Limb (tissue), 2 donors: ENCODE results near the gene ARID4A.
"Not testable (repeated sequence)": the region's sequence is repeated elsewhere in the genome, so short reads cannot be mapped to it uniquely, and the experiment has no call there.

Experiments
- DNase-seq, 2 donors: peaks; one replicate each; pipeline ENCODE4 v3.0.0-alpha.2; 2016; ENCODE audit errors: extremely low spot score in 2 of 2

ARID4A gene

DNA sequence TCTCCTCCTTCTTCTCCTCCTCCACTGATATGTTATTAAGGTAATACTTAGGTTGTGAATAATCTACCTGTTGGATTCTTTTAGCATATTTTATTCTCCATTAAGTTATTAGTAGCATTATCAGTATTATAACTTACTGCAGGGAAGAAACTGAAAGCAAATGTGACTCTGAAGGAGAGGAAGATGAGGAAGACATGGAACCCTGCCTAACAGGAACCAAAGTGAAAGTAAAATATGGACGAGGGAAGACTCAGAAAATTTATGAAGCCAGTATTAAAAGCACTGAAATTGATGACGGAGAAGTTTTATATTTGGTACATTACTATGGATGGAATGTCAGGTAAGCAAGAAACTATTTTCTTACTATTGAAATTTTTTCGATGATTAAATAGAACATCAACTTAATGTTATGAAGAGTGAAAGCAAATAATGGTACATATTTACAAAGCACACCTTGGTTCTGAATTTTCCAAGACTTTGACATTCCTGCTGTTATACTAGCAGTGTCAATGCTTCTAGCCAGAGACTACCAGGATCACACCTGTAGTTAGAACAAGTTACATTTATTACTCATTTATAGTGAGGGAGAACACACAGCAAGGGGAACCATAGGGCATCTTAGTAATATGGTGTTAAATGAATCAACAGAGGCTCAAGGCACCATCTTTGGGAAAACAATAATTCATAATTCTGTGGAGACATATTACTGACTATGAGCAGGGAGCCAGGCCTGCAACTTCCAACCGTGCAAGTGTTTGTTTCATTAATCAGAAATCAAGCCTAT is 55.4 kb downstream of the ARID4A start:
- no peak for DNase-seq

DNA sequence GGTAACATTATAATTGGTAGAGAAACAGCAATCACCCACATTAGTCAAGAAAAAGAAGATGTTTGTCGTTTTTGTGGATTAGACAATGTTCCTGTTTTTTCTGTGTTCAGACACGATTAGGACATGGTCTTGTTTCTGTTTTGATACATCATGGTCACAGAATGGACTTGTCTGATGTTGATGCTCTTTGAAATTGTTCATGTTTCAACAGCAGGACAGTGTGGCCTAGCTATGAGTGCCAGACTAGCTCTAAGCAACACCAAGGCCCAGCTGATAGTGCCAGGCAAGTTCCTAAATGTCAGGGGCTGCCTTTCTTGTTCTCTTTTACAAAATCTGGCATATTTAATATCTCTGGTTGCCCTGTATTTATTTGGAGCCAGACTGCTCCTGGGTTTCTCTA is 56.5 kb downstream of the ARID4A start:
- no peak for DNase-seq

DNA sequence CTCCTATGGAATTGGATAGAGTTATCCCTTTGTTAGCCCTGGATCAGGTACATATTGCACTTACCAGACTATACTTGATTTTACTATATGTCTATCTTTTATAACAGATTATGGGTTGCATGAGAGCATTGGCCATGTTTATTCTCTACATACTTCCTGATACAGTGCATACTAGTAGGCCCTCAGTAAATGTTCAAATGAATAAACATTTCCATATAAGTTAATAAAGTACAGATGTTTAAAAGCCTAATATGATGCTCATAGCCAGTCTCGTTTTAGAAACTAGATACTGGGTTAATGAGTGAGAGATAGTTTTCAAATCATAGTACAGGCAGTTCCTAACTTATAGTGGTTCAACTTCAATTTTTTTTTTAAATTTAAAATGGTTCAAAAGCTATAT is 57.9 kb downstream of the ARID4A start:
- no peak for DNase-seq

DNA sequence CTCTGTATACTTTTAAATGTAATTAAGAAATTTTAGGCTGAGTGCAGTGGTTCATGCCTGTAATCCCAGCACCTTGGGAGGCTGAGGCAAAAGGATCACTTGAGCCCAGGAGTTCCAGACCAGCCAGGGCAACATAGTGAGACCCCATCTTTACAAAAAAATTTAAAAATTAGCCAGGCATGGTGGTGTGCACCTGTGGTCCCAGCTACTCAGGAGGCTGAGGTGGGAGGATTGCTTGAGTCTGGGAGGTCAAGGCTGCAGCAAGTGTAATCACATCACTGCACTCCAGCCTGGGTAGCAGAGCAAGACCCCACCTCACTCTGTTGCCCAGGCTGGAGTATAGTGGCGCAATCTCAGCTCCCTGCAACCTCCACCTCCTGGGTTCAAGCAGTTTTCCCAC is 63.9 kb downstream of the ARID4A start:
- not testable (repeated sequence) for DNase-seq

DNA sequence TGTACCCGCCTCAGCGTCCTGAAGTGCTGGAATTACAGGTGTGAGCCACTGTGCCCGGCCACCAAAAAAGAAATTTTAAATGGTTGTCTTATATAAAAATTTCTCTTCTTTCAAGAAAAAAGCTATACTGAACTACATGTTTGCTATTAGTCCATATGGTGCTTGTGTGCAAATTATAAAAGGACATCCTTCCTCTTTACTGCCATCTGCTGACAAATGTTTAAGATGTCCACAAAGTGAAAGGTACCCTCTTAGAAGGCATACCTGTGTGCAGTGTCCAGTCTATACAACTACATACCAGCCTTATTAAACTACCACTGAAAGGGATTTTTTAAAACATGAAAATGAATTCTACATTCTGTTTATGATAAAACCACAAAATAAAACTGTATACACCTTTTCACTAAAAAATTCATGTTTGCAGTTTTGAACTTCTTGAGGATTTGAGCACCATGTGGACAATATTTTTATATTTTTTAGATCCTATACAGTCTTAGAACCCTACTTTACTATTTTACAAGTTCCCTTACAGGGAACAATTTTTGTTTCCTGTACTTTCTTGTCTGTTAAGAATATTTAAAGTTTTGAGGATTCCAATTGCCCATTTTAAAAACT is 64.5 kb downstream of the ARID4A start:
- peak in 1 of 2 donors; percentile 18 for DNase-seq

DNA sequence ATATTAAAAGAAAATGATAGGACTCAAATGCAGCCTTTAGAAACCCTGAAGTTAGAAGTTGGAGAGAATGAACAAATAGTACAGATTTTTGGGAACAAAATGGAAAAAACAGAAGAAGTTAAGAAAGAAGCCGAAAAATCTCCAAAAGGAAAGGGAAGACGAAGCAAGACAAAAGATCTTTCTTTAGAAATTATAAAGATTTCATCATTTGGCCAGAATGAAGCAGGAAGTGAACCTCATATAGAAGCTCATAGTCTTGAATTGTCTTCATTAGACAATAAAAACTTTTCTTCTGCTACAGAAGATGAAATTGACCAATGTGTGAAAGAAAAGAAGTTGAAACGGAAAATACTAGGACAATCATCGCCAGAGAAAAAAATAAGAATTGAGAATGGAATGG is 66.0 kb downstream of the ARID4A start:
- DNase-seq, result no peak

DNA sequence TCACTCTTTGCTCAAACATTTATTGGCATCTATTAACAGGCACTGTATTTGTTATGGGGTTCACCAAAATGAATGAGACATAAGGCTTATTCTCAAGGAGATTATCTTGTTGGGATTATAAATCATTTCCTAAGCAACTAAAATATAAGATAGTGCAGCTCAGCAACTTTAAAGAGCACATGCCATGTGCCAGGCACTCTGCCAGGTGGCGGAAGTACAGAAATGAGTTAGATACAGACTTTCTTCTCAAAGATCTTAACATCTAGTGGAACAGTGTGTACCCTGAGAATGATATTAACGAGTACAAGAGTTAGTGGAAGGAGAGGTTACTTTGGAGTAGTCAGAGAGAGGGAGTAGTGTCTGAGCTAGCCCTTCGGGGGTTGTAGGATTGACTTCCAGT is 68.9 kb downstream of the ARID4A start:
- no peak for DNase-seq

DNA sequence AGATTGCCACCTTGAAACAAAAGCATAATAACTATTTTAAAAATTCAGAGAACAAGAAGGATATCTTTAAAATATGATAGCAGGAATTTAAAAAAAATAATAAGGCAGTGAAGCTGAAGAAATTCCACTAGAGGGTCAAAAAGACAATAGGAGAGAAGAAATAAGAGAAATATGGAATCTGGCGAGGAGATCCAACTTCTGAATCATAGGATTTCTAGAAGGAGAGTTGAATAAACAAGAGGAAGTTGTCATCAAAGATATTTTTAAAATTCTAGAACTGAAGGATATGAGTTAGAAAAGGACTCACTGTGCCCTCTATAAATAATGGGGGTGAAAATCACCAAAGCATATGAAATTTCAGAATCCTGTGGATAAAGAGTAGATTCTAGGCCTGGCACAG is 70.6 kb downstream of the ARID4A start:
- DNase-seq, result no peak

DNA sequence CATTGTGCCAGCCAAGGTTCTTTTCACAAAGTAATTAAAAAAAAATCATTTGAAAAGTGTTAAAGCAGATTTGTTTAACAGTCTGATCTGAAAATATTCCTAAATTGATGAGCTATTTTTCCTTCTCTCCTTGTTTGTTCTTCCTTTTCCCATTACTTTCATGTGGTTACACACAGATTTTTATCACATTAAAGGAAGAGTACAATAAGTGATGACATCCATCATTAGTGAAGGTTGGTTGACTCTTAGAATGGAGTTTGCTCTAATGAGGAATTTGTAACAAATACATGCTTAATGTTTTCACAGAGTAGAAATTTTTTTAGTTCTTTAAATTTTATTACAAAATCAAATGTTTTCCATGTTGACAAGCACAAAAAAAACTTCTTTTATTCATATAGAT is 78.4 kb downstream of the ARID4A start:
- no peak for DNase-seq

DNA sequence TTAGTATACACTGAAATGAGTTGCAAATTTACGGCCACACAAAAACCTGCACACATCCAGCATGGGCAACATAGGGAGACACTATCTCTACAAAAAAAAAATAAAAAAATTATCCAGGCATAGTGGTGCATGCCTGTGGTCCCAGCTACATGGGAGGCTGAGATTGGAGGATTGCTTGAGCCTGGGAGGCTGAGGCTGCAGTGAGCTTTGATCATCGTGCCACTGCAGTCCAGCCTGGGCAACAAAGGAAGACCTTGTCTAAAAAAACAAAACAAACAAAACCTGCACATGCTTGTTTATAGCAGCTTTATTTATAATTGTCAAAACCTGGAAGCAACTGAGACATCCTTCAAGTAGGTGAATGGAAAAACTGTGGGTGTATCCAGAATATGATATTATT is 92.5 kb downstream of the ARID4A start:
- DNase-seq, result no peak

DNA sequence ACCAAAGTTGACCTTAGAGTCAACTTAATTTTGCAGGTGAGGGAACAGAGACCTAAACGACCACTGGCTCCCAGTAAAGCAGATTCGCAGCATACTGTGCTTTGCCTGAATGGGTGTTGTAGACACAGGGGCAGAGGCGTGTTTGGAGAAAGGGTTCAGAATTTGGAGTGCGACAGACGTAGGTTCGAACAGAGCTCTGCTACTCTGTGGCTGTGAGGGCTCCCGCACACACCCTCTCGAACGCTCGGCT is 97.1 kb downstream of the ARID4A start:
- no peak for DNase-seq

DNA sequence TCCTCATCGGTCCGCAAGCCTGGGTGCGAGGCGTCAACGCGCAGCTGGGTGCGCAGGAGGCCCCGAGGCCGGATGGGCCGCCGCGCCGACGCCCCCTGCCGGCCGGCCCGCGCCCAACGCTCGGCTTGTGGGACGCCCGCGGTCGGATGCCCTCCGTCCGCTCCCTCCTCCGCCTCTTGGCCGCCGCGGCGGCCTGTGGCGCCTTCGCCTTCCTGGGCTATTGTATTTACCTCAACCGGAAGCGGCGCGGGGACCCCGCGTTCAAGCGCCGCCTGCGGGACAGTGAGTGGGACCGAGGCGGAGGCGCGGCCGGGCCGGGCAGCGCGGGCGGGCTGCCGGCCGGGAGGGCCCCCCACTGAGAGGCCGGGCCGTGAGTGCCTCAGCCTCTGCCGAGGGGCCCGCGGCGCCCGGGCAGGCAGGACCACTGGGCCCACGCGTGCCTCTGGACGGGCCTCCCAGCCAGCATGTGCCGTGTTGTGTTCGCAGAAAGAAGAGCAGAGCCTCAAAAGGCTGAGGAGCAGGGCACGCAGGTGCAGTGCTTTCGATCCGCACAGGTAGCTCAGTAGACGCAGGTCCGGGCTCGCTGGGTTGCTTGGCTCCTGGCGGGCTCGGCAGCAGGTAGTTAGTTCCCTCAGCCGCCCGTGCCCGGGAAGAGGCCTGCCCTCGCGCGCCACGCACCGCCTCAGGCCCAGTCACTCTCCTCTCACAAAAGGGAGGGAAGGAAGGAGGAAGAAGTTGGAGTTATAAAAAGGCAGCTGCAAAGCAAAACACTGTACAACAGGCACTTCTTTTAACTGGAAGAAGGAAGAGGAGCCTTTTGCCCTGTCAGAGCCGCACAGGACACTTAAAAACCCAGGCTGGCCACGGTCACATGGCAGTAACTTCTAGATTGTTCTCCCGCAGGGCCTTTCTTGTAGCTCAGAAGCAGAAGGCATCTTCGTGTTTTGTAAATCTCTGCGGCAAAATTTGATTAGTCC is 97.7 kb downstream of the ARID4A start, which contains the start of gene TOMM20L:
Gene TOMM20L (plus strand): TSS at position 119 of the 977 bp plus-strand sequence. CDS start 28 bp downstream, at position 147.
- peak; percentile 55 to 85 for DNase-seq

DNA sequence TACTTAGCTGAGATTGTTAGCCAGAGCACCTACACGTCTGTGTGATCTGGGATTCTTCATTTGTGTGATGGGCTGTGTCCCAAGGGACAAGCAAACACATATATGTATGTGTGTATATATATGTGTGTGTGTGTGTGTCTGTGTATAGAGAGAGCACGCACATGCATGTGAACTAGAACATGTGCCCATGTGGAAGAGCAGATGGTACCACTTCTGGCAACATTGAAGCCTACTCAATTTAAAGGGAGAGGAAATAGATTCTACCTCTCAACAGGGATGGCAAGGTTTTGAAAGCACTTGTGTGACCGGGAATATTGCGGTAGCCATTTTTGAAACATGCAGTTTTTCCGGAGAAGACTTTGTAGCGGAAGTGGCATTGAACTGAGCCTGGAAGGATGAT is 98.8 kb downstream of the ARID4A start:
- no peak for DNase-seq

DNA sequence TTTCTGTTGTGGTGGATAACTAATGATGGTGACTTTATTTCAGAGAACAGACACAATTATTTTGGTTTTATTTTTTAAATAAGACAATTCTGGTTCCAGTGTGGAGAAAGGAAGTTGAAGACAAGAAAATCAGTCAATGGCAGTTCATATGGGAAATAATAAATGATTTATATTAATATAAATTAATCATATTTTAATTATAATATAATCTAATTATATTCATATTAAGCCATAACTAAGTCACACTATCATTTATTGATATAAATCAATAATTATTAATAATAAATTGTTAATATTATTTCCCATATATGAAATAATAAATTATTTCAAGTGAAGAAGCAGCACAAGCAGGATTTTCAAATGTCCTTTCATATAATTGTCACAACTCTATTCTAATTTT is 100.1 kb downstream of the ARID4A start:
- no peak for DNase-seq

DNA sequence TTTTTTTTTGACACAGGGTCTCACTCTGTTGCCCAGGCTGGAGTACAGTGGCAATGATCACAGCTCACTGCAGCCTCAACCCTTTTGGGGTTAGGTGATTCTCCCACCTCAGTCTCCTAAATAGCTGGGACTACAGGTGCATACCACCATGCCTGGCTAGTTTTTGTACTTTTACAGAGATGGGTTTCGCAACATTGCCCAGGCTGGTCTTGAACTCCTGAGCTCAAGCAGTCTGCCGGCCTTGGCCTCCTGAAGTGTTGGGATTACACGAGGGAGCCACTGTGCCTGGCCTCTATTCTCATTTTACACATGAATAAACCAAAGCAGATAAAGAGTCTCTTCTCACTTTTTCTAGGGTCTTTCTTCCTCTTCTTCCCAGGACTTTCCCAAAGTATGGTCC is 100.5 kb downstream of the ARID4A start:
- no peak for DNase-seq

DNA sequence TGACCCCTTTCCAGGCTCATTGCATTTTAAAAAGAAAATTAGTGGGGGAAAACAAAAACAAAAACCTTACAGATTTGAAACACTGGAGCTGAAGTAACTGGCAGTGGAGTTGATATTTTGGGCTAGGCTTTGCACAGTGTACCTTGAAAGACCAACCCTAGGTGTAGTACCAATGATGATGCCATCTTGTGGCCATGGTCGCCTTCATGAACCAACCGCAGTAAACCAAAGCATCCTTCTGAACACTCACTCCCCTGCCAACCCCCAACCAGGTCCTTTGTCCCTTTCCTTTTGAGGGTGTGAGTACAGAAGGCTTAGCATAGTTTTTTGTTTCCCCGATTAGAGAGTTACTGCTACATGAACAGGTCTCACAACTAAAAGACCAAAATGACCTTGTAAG is 103.2 kb downstream of the ARID4A start:
- no peak for DNase-seq

DNA sequence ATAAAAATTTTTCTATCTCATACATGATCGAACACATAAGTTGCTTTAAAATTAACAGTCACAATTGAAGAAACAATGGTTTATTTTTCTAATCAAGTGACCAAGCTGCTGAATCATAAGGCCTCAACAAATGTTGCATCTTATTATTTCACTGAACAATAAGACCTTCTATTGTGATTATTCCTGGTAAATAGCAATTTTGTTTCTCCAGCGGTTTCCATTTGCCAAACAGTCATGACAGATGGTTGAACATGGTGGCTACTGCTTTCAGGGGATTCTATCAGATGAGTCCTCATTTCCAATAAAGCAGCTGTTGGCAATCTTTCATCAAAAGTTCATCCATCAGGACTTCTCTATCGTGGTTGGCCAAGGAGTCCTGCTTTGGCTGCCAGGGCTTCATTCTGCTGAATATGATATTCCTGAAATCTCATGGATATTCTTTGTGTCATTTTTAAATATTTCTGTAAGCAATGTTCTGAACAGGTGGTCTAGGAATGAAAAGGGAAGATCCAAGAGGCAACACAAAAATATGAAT is 110.4 kb downstream of the ARID4A start:
- DNase-seq, result no peak

DNA sequence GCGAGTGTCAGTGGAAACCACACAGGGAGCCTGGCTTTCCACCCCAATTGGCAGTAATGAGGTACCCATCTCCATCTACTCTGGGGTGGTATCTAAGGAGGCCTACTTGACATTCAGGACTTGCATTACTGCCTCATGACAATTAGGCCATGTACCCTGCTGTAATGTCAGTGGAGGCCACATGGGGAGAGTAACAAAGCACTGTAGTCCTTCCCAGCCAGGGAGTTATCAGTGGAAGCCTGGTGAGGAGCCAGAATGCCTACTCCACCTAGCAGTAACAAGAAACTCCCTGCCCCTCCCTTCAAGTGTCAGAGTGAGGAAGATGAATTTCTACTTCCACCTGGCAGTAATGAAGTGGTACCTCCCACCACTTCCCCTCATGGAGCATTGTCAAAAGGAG is 116.5 kb downstream of the ARID4A start:
- no peak for DNase-seq

DNA sequence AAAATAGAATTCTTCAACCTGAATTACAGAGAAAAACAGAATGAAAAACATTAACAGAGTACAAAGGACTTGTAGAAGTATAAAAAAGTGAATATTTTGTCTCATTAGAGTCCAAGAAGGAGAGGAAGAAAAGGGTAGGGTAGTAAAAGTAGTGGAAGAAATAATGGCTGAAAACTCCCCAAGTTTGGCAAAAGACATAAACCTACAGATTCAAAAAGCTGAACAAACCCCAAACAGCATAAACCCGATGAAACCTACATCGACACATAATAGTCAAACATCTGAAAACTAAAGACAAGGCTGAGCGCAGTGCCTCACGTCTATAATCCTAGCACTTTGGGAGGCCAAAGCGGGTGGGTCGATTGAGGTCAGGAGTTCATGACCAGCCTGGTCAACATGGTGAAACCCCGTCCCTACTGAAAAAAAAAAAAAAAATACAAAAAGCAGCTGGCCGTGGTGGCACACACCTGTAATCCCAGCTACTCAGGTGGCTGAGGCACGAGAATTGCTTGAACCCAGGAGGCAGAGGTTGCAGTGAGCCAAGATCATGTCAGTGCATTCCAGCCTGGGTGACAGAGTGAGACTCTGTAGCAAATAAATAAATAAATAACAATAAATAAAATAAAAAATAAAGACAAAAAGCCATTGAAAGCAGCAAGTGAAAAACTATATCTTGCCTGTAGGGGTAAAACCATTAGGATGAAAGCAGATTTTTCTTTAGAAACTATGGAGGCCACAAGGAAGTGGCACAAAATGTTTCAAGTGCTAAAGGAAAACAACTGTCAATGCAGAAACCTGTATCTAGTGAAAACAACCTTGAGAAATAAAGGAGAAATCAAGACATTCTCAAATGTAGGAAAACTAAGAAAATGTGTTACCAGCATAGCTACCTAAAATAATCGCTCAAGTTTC is 117.5 kb downstream of the ARID4A start:
- no peak for DNase-seq

DNA sequence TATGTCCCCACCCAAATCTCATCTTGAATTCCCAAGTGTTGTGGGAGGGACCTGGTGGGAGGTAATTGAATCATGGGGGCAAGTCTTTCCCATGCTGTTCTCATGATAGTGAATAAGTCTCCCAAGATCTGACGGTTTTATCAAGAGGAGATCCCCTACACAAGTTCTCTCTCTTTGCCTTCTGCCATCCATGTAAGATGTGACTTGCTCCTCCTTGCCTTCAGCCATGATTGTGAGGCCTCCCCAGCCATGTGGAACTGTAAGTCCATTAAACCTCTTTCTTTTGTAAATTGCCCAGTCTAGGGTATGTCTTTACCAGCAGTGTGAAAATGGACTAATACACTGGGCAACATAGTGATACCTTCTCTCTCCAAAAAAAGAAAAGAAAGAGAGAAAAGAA is 118.6 kb downstream of the ARID4A start:
- DNase-seq, result not testable (repeated sequence)
